A549 (cell line): ENCODE results near the gene UFSP2. TPM values are rescaled to one million over a fixed set of nuclear protein-coding genes. Genes with fewer than 3 reads are reported as not detected.

Experiments used
- ATAC-seq, 2 experiments: fragments of 200-7000 bp in 1 of 2; fragments of >200 bp in 1 of 2; cut with Nextera tagmentation in 1 of 2; cut with Tn5 transposase in 1 of 2; 3 replicates each; pipeline versions ENCODE4 v1.8.0 to v1.9.1; 2018 to 2020; ENCODE audit warnings: mild to moderate bottlenecking in 1 of 2, moderate library complexity in 1 of 2
- CTCF ChIA-PET: fragments of 300-600 bp; sonication (Branson Sonifier 250); formaldehyde crosslinking; extraction: SDS; loops from one replicate; lab custom pipeline; 2021; ENCODE audit warnings: antibody characterized with exemption, inconsistent platforms; lab: Yijun Ruan, JAX
- POLR2A ChIA-PET: fragments of 350-600 bp; formaldehyde crosslinking; extraction: SDS; loops from one replicate; lab custom pipeline; 2021; ENCODE audit warnings: antibody characterized with exemption, inconsistent platforms; lab: Yijun Ruan, JAX
- DNase-seq, 2 experiments: peaks; one replicate each; pipeline versions ENCODE4 v3.0.0 to v3.0.0-alpha.2; 2011 to 2016; ENCODE audit warnings: low read depth in 1 of 2, low spot score in 1 of 2
- FAIRE-seq: peaks from 2 replicates; lab custom pipeline; 2011; peaks lifted over from hg19 to GRCh38; lab: Jason Lieb, UNC
- H3K27ac ChIP-seq, 2 experiments: fragments of >200 bp; sonication (Bioruptor Twin); formaldehyde crosslinking; 3 replicates each; pipeline ENCODE4 v1.5.1; 2016 to 2017
- H3K4me1 ChIP-seq: fragments of >200 bp; sonication (Bioruptor Twin); formaldehyde crosslinking; 3 replicates; pipeline ENCODE4 v1.6.1; 2016
- H3K4me2 ChIP-seq: fragments of >200 bp; sonication (Bioruptor Twin); formaldehyde crosslinking; 3 replicates; pipeline ENCODE4 v1.6.1; 2016
- H3K4me3 ChIP-seq: fragments of >200 bp; sonication (Bioruptor Twin); formaldehyde crosslinking; 3 replicates; pipeline ENCODE4 v1.5.1; 2016
- H3K9me3 ChIP-seq: fragments of >200 bp; sonication (Bioruptor Twin); formaldehyde crosslinking; 3 replicates; pipeline ENCODE4 v1.6.1; 2016
- ATOH8 ChIP-seq: fragments of 250-450 bp; sonication (Bioruptor Pico); IDR thresholded peaks from 2 replicates; pipeline ENCODE4 v1.5.0; 2020; ENCODE audit warnings: low read depth, mild to moderate bottlenecking, moderate library complexity
- BCL3 ChIP-seq: fragments of >200 bp; sonication (Bioruptor Twin); formaldehyde crosslinking; IDR thresholded peaks from 3 replicates; pipeline ENCODE4 v1.6.1; 2016
- CTCF ChIP-seq: fragments of >200 bp; sonication (Bioruptor Twin); formaldehyde crosslinking; IDR thresholded peaks from 3 replicates; pipeline ENCODE4 v1.5.1; 2016
- ESRRA ChIP-seq: fragments of 150-350 bp; IDR thresholded peaks from 2 replicates; pipeline ENCODE4 v1.6.1; 2014; ENCODE audit warnings: mild to moderate bottlenecking, low read length, borderline replicate concordance
- FOSB ChIP-seq: fragments of 250-450 bp; sonication (Bioruptor Pico); IDR thresholded peaks from 2 replicates; pipeline ENCODE4 v1.5.0; 2020; ENCODE audit warnings: mild to moderate bottlenecking, moderate library complexity
- FOSL2 ChIP-seq, 2 experiments: fragments of 450-650 bp in 1 of 2; fragments of >200 bp in 1 of 2; sonication (Bioruptor Twin) in 1 of 2; formaldehyde crosslinking; IDR thresholded peaks; 2 replicates each; pipeline versions ENCODE4 v1.5.0 to v1.6.1; 2016 to 2020; ENCODE audit warnings: mild to moderate bottlenecking in 1 of 2, moderate library complexity in 1 of 2
- GATA3 ChIP-seq: IDR thresholded peaks from 2 replicates; pipeline ENCODE4 v1.6.1; 2012; ENCODE audit warnings: borderline replicate concordance
- HDAC2 ChIP-seq: fragments of 200-600 bp; sonication (generic); IDR thresholded peaks from 2 replicates; pipeline ENCODE4 v1.6.1; 2016
- MAFK ChIP-seq: fragments of 450-650 bp; IDR thresholded peaks from 2 replicates; pipeline ENCODE4 v1.6.1; 2014; ENCODE audit not compliant: partially characterized antibody
- MAX ChIP-seq: IDR thresholded peaks from 2 replicates; pipeline ENCODE4 v1.6.1; 2012
- MYC ChIP-seq: IDR thresholded peaks from 2 replicates; pipeline ENCODE4 v1.6.1; 2012; ENCODE audit warnings: mild to moderate bottlenecking, inconsistent platforms, low read length, improper control_type of control experiment, borderline replicate concordance
- NFE2L2 ChIP-seq: fragments of 150-350 bp; conservative IDR thresholded peaks from 2 replicates; pipeline ENCODE4 v1.6.1; 2014; ENCODE audit warnings: low read length
- PBX3 ChIP-seq: IDR thresholded peaks from 2 replicates; pipeline ENCODE4 v1.6.1; 2012
- RAD21 ChIP-seq, 2 experiments: fragments of >200 bp in 1 of 2; sonication (Bioruptor Twin) in 1 of 2; formaldehyde crosslinking in 1 of 2; IDR thresholded peaks in 1 of 2; conservative IDR thresholded peaks in 1 of 2; 2 replicates in 1 of 2; 3 replicates in 1 of 2; pipeline ENCODE4 v1.6.1; 2012 to 2018; ENCODE audit warnings: inconsistent platforms in 1 of 2
- RCOR1 ChIP-seq: fragments of 150-350 bp; IDR thresholded peaks from 2 replicates; pipeline ENCODE4 v1.6.1; 2014; ENCODE audit warnings: antibody characterized with exemption, low read length, low read depth
- SMC3 ChIP-seq: fragments of >200 bp; sonication (Bioruptor Twin); formaldehyde crosslinking; IDR thresholded peaks from 3 replicates; pipeline ENCODE4 v1.6.1; 2018; ENCODE audit warnings: inconsistent platforms
- SREBF2 ChIP-seq: fragments of 450-650 bp; IDR thresholded peaks from 2 replicates; pipeline ENCODE4 v1.6.1; 2014; ENCODE audit warnings: mild to moderate bottlenecking, moderate library complexity
- TFCP2L1 ChIP-seq: fragments of 250-450 bp; sonication (Bioruptor Pico); IDR thresholded peaks from 2 replicates; pipeline ENCODE4 v1.5.0; 2021; ENCODE audit warnings: mild to moderate bottlenecking
- USF2 ChIP-seq: fragments of 450-650 bp; IDR thresholded peaks from 2 replicates; pipeline ENCODE4 v1.6.1; 2014; ENCODE audit warnings: antibody characterized with exemption
- ZC3H11A ChIP-seq: fragments of 450-650 bp; IDR thresholded peaks from 2 replicates; pipeline ENCODE4 v1.6.1; 2014; ENCODE audit warnings: antibody characterized with exemption, mild to moderate bottlenecking
- ZNF302 ChIP-seq: fragments of 250-450 bp; sonication (Bioruptor Pico); IDR thresholded peaks from 2 replicates; pipeline ENCODE4 v1.9.0; 2021; ENCODE audit warnings: inconsistent platforms, mild to moderate bottlenecking, moderate library complexity
- WGBS: methylation state at CpG from one replicate; pipeline ENCODE4 v1.1.6; 2017; ENCODE audit errors: missing lambda C conversion rate; 5-methylcytosine and 5-hydroxymethylcytosine counted together
- polyA plus RNA-seq, 4 experiments: library from polyadenylated mRNA; depleted of rRNA in 3 of 4; stranded (reverse); fragments of >200 nt; fragmentation: RNase III in 1 of 4; extraction: RNeasy Plus Mini Kit Qiagen cat#74134 plus additional on column Dnase treatment in 1 of 4; gene quantifications; 2 replicates in 3 of 4; 3 replicates in 1 of 4; pipeline ENCODE4 v1.2.3, GENCODE V29; 2011 to 2017

Gene UFSP2
- polyA plus RNA-seq, 2 of the 4 experiments (the other 2 are of a cell fraction) = 15.1 to 35.7 TPM

GRCh38 chr4:185472103-185472542 lies 46.4 kb upstream of the UFSP2 start:
- CTCF ChIA-PET = interaction anchor here (0.7 to 1.7 kb wide), 8 partner anchors 9 to 587 kb away, joined by 3 to 14 read pairs (median 4); no protein-coding TSS in a partner anchor
- peak overlapping the region; percentile 96 for H3K4me2 ChIP-seq

GRCh38 chr4:185471235-185472102 lies 45.7 kb upstream of the UFSP2 start, which contains the start of gene CCDC110:
TSS of gene CCDC110 (minus strand) at chr4:185471733. CDS start at chr4:185471683, 50 bp downstream.
- ATAC-seq (peak; percentile 90 to 97), FAIRE-seq (no peak), DNase-seq (peak; percentile 74 to 94)
- WGBS = 4% methylated on average over 26 of the region's 93 CpGs
- H3K4me1 ChIP-seq = 0 out of 3 replicates have a peak, but pooled peaks cover 4% of the 10 kb centered on the region
- POLR2A ChIA-PET = interaction anchor here (0.6 kb wide), 1 partner anchor 64 kb away, joined by 3 read pairs; the partner anchor contains the start of gene PDLIM3
- H3K4me3 ChIP-seq = peak within 1 kb of the TSS; percentile 63
- H3K9me3 ChIP-seq = no peaks in the 10 kb centered on the region
- peak within 1 kb of the TSS; percentile 30 to 85; a peak in 5 of 6 replicates for H3K27ac ChIP-seq
- peak within 1 kb of the TSS; percentile 96 for H3K4me2 ChIP-seq
- no peak for TF ChIP-seq TFCP2L1 (CRISPR knock-in tag)
- TF ChIP-seq MAFK = no peak
- TF ChIP-seq SREBF2 = no peak
- peak; percentile 76 for TF ChIP-seq SMC3
- no peak for TF ChIP-seq FOSB (CRISPR knock-in tag)
- TF ChIP-seq RAD21 (conservative IDR thresholded peaks at IDR 0.05 in 1 of 2, IDR thresholded peaks at IDR 0.05 in 1 of 2) = peak; percentile 25 to 68
- TF ChIP-seq CTCF = peak; percentile 51
- TF ChIP-seq NFE2L2 = no peak
- CTCF ChIA-PET = interaction anchor here (0.7 to 1.7 kb wide), 8 partner anchors 9 to 587 kb away, joined by 3 to 14 read pairs (median 4); no protein-coding TSS in a partner anchor

More at GRCh38 chr4:185472103-185472542, 46.4 kb upstream of the UFSP2 start:
- DNase-seq (no peak), ATAC-seq (no peak), FAIRE-seq (no peak)
- Histone ChIP-seq H3K4me3 (peak overlapping the region; percentile 63), H3K27ac (peak overlapping the region in 1 of 2 experiments; percentile 85; a peak in 2 of 6 replicates), H3K9me3 (no peaks in the 10 kb centered on the region), H3K4me1 (0 out of 3 replicates have a peak, but pooled peaks cover 4% of the 10 kb centered on the region)
- TF ChIP-seq HDAC2 (no peak), ZNF302 (no peak), ZC3H11A (no peak), FOSL2 (IDR thresholded peaks at IDR 0.05) (no peak), FOSL2 (CRISPR knock-in tag; IDR thresholded peaks at IDR 0.05) (no peak), GATA3 (no peak), BCL3 (no peak), RCOR1 (no peak), ESRRA (no peak), SMC3 (no peak), ATOH8 (no peak), MAX (no peak), MYC (no peak), USF2 (no peak), PBX3 (no peak)
- 50% methylated on average over 10 of the region's 10 CpGs for WGBS
- POLR2A ChIA-PET = no interaction called here
